AG04450 (cell line): ENCODE data around the gene MEIS2. TPM values are rescaled to one million over a fixed set of nuclear protein-coding genes. Genes with fewer than 3 reads are reported as not detected.

Experiments used
- CTCF ChIA-PET: fragments of 300-600, 350-600 bp; formaldehyde crosslinking; extraction: SDS; loops from one replicate; lab custom pipeline; 2022; ENCODE audit warnings: antibody characterized with exemption, inconsistent platforms; lab: Charles Lee
- POLR2A ChIA-PET: fragments of 350-600 bp; formaldehyde crosslinking; extraction: SDS; loops from one replicate; lab custom pipeline; 2021; ENCODE audit warnings: antibody characterized with exemption, inconsistent platforms; lab: Yijun Ruan, JAX
- DNase-seq: peaks from one replicate; pipeline ENCODE4 v3.0.0-alpha.2; 2011; ENCODE audit warnings: low read depth, low spot score
- H3K27ac ChIP-seq: one replicate; pipeline ENCODE4 v1.5.1; 2012; ENCODE audit warnings: low read depth, low read length, control low read depth
- H3K27me3 ChIP-seq: one replicate; pipeline ENCODE4 v1.6.0; 2012; ENCODE audit warnings: low read length; ENCODE audit not compliant: control insufficient read depth, insufficient read depth
- H3K4me3 ChIP-seq: 2 replicates; pipeline ENCODE4 v1.5.1; 2011; ENCODE audit warnings: mild to moderate bottlenecking, low read depth, low read length, control low read depth
- H3K9me3 ChIP-seq: 2 replicates; pipeline ENCODE4 v1.5.1; 2012; ENCODE audit warnings: low read length; ENCODE audit not compliant: control insufficient read depth, insufficient read depth
- CTCF ChIP-seq: IDR thresholded peaks from 2 replicates; pipeline ENCODE4 v1.5.1; 2011; ENCODE audit warnings: low read depth, low read length, control low read depth, inconsistent platforms
- polyA plus RNA-seq: library from polyadenylated mRNA; depleted of rRNA; stranded (reverse); fragments of >200 nt; gene quantifications from 2 replicates; pipeline ENCODE4 v1.2.3, GENCODE V29; 2011

Gene MEIS2
- polyA plus RNA-seq, 1 experiment = 31.7 TPM

GRCh38 chr15:37112971-37113670, 12.8 kb upstream of the MEIS2 start:
- Histone ChIP-seq H3K27me3 (peaks cover 18% of the 10 kb centered on the region), H3K4me3 (no peak overlapping the region), H3K9me3 (no peaks in the 10 kb centered on the region), H3K27ac (no peak overlapping the region)
- ChIA-PET CTCF (interaction anchor here (0.6 to 0.9 kb wide), 2 partner anchors 230 to 1362 kb away, joined by 3 to 4 read pairs; no protein-coding TSS in a partner anchor), POLR2A (no interaction called here)
- no peak for TF ChIP-seq CTCF
- DNase-seq = no peak

- Histone ChIP-seq H3K9me3 (no peaks in the 10 kb centered on the region), H3K4me3 (no peak overlapping the region), H3K27me3 (peaks cover 18% of the 10 kb centered on the region), H3K27ac (no peak overlapping the region)
- no peak for TF ChIP-seq CTCF
- ChIA-PET CTCF (no interaction called here), POLR2A (no interaction called here)
- no peak for DNase-seq
Observed at GRCh38 chr15:37112171-37112570, 11.8 kb upstream of the MEIS2 start.

GRCh38 chr15:37111427-37111717, 11.0 kb upstream of the MEIS2 start:
- CTCF ChIA-PET = interaction anchor here (0.7 to 1.4 kb wide), 4 partner anchors 10 to 458 kb away, joined by 3 to 4 read pairs (median 3); no protein-coding TSS in a partner anchor
- Histone ChIP-seq H3K4me3 (no peak overlapping the region), H3K27ac (no peak overlapping the region), H3K27me3 (peaks cover 18% of the 10 kb centered on the region), H3K9me3 (no peaks in the 10 kb centered on the region)
- DNase-seq = no peak
- POLR2A ChIA-PET = no interaction called here
- no peak for TF ChIP-seq CTCF

- H3K27me3 ChIP-seq = peaks cover 18% of the 10 kb centered on the region
- no peak for TF ChIP-seq CTCF
- CTCF ChIA-PET = interaction anchor here (0.6 to 1.4 kb wide), 3 partner anchors 24 to 770 kb away, joined by 3 to 4 read pairs (median 3); no protein-coding TSS in a partner anchor
- no peak for DNase-seq
- POLR2A ChIA-PET = no interaction called here
- H3K27ac ChIP-seq = no peak overlapping the region
- peak overlapping the region; percentile 57 for H3K4me3 ChIP-seq
- no peaks in the 10 kb centered on the region for H3K9me3 ChIP-seq
Observed at GRCh38 chr15:37109872-37110572, 9.7 kb upstream of the MEIS2 start.
